MM.1S (cell line): ENCODE measurements around the gene PCMT1.

Experiments
- DNase-seq: peaks from one replicate; pipeline ENCODE4 v3.0.0-alpha.2; 2015
- H2AFZ ChIP-seq: fragments of 300-600 bp; sonication (generic); 2 replicates; pipeline ENCODE4 v1.6.0; 2016; ENCODE audit warnings: antibody characterized with exemption, low read length
- H3F3A ChIP-seq: fragments of 300-600 bp; sonication (generic); 2 replicates; pipeline ENCODE4 v1.6.1; 2016; ENCODE audit warnings: mild to moderate bottlenecking, antibody characterized with exemption, low read length, moderate library complexity, mixed read lengths; ENCODE audit not compliant: insufficient read depth
- H3K27ac ChIP-seq: fragments of 300-600 bp; sonication (generic); 2 replicates; pipeline ENCODE4 v1.5.1; 2016; ENCODE audit warnings: mild to moderate bottlenecking, low read length
- H3K27me3 ChIP-seq: fragments of 300-600 bp; sonication (generic); replicated peaks from 2 replicates; pipeline ENCODE4 v1.6.0; 2016; ENCODE audit warnings: low read length; ENCODE audit not compliant: insufficient read depth
- H3K36me3 ChIP-seq: fragments of 300-600 bp; sonication (generic); replicated peaks from 2 replicates; pipeline ENCODE4 v1.6.1; 2016; ENCODE audit warnings: mild to moderate bottlenecking, low read length, mixed read lengths; ENCODE audit not compliant: insufficient read depth
- H3K4me1 ChIP-seq: fragments of 300-600 bp; sonication (generic); 2 replicates; pipeline ENCODE4 v1.6.1; 2016; ENCODE audit warnings: low read length, mixed read lengths
- H3K4me2 ChIP-seq: fragments of 300-600 bp; sonication (generic); 2 replicates; pipeline ENCODE4 v1.6.0; 2016; ENCODE audit warnings: low read depth, low read length
- H3K4me3 ChIP-seq: fragments of 300-600 bp; sonication (generic); 2 replicates; pipeline ENCODE4 v1.5.1; 2016; ENCODE audit warnings: low read length, mixed read lengths
- H3K79me2 ChIP-seq: fragments of 300-600 bp; sonication (generic); 2 replicates; pipeline ENCODE4 v1.6.1; 2016; ENCODE audit warnings: mixed run types, low read length, mixed read lengths
- H3K9ac ChIP-seq: fragments of 300-600 bp; sonication (generic); 2 replicates; pipeline ENCODE4 v1.6.1; 2016; ENCODE audit warnings: low read length, mixed read lengths
- H3K9me2 ChIP-seq: fragments of 300-600 bp; sonication (generic); replicated peaks from 2 replicates; pipeline ENCODE4 v1.6.1; 2016; ENCODE audit warnings: mild to moderate bottlenecking, low read length, mixed read lengths; ENCODE audit not compliant: insufficient read depth
- H3K9me3 ChIP-seq: fragments of 300-600 bp; sonication (generic); replicated peaks from 2 replicates; pipeline ENCODE4 v1.6.1; 2016; ENCODE audit warnings: mild to moderate bottlenecking, low read length, mixed read lengths; ENCODE audit not compliant: insufficient read depth
- H4K20me1 ChIP-seq: fragments of 300-600 bp; sonication (generic); 2 replicates; pipeline ENCODE4 v1.6.1; 2016; ENCODE audit warnings: mild to moderate bottlenecking, low read length, moderate library complexity, mixed read lengths; ENCODE audit not compliant: insufficient read depth
- EZH2 ChIP-seq: fragments of 300-600 bp; sonication (generic); optimal IDR thresholded peaks from 2 replicates; pipeline ENCODE3; 2017; ENCODE audit warnings: low read depth, mild to moderate bottlenecking, antibody characterized with exemption, low read length, mixed read lengths
- EZH2phosphoT487 ChIP-seq: fragments of 300-600 bp; sonication (generic); IDR thresholded peaks from 2 replicates; pipeline ENCODE4 v1.6.1; 2018; ENCODE audit warnings: antibody characterized with exemption, low read length
- TF ChIP-seq, protein P1 (sequence below): fragments of 300-600 bp; sonication (generic); IDR thresholded peaks from 2 replicates; pipeline ENCODE4 v1.5.1; 2016; ENCODE audit warnings: antibody characterized with exemption, low read length, mixed read lengths

PCMT1 gene

GRCh38 chr6:149813351-149813750, 63.8 kb downstream of the PCMT1 start:
- no peaks in the 10 kb centered on the region for H3K36me3 ChIP-seq

DNA sequence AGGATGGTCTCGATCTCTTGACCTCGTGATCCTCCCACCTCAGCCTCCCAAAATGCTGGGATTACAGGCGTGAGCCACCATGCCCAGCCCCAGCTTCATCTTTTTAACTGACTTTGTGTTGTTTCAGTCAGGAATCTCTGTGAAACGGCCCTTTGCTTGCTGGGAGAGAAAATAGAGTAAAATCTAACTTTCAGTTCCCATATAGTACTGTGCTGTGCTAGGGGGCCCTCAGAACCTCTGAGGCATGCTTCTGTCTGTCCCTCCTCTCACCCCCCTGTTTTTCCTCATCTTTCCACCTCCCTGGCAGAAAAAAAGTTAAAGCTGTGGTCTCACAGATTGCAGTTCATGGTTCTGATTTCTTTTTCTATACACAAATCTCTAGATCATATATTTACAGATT, 66.2 kb downstream of the PCMT1 start:
- H3K4me2 ChIP-seq = no peak overlapping the region
- no peak overlapping the region for H2AFZ ChIP-seq
- no peak for DNase-seq
- H3K9me2 ChIP-seq = no peaks in the 10 kb centered on the region
- H3K36me3 ChIP-seq = no peaks in the 10 kb centered on the region
- H3K79me2 ChIP-seq = no peaks in the 10 kb centered on the region
- H3K4me1 ChIP-seq = peaks cover 3% of the 10 kb centered on the region; the same call in 1 of the 2 replicates
- H3K27ac ChIP-seq = no peak overlapping the region
- TF ChIP-seq EZH2phosphoT487 (no peak), EZH2 (no peak)
- TF ChIP-seq, protein P1, sequence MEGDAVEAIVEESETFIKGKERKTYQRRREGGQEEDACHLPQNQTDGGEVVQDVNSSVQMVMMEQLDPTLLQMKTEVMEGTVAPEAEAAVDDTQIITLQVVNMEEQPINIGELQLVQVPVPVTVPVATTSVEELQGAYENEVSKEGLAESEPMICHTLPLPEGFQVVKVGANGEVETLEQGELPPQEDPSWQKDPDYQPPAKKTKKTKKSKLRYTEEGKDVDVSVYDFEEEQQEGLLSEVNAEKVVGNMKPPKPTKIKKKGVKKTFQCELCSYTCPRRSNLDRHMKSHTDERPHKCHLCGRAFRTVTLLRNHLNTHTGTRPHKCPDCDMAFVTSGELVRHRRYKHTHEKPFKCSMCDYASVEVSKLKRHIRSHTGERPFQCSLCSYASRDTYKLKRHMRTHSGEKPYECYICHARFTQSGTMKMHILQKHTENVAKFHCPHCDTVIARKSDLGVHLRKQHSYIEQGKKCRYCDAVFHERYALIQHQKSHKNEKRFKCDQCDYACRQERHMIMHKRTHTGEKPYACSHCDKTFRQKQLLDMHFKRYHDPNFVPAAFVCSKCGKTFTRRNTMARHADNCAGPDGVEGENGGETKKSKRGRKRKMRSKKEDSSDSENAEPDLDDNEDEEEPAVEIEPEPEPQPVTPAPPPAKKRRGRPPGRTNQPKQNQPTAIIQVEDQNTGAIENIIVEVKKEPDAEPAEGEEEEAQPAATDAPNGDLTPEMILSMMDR = no peak
- H3K4me3 ChIP-seq = no peak overlapping the region
- H3K9ac ChIP-seq = no peak overlapping the region
- no peaks in the 10 kb centered on the region for H3F3A ChIP-seq
- H4K20me1 ChIP-seq = no peaks in the 10 kb centered on the region
- no peaks in the 10 kb centered on the region for H3K27me3 ChIP-seq
- H3K9me3 ChIP-seq = no peaks in the 10 kb centered on the region

More at GRCh38 chr6:149813351-149813750, 63.8 kb downstream of the PCMT1 start:
- peaks cover 3% of the 10 kb centered on the region; the same call in 1 of the 2 replicates for H3K4me1 ChIP-seq
- no peak overlapping the region for H3K4me2 ChIP-seq
- H3K9ac ChIP-seq = no peak overlapping the region
- no peak overlapping the region for H2AFZ ChIP-seq
- no peaks in the 10 kb centered on the region for H3K9me2 ChIP-seq
- H3K27ac ChIP-seq = no peak overlapping the region
- no peaks in the 10 kb centered on the region for H3K27me3 ChIP-seq
- no peak overlapping the region for H3K4me3 ChIP-seq
- TF ChIP-seq, protein P1 = no peak
- no peak for TF ChIP-seq EZH2
- TF ChIP-seq EZH2phosphoT487 = no peak
- no peak for DNase-seq
- no peaks in the 10 kb centered on the region for H3K79me2 ChIP-seq
- no peaks in the 10 kb centered on the region for H4K20me1 ChIP-seq
- H3F3A ChIP-seq = no peaks in the 10 kb centered on the region
- no peaks in the 10 kb centered on the region for H3K9me3 ChIP-seq

GRCh38 chr6:149820506-149820905, 71.0 kb downstream of the PCMT1 start:
- H3K4me2 ChIP-seq = no peak overlapping the region

More at GRCh38 chr6:149820506-149820905, 71.0 kb downstream of the PCMT1 start:
- Histone ChIP-seq H3K4me1 (no peaks in the 10 kb centered on the region), H3K9me2 (no peaks in the 10 kb centered on the region), H3F3A (no peaks in the 10 kb centered on the region), H3K27me3 (no peaks in the 10 kb centered on the region), H3K4me3 (no peak overlapping the region), H3K79me2 (no peaks in the 10 kb centered on the region), H3K27ac (no peak overlapping the region), H4K20me1 (no peaks in the 10 kb centered on the region), H2AFZ (no peak overlapping the region), H3K9me3 (no peaks in the 10 kb centered on the region), H3K36me3 (no peaks in the 10 kb centered on the region), H3K9ac (no peak overlapping the region)
- peak; percentile 71 for DNase-seq
- TF ChIP-seq EZH2 (no peak), EZH2phosphoT487 (no peak)
- TF ChIP-seq, protein P1 = peak; percentile 49
